Ascending aorta (tissue), 2 donors: ENCODE results near the gene RETNLB. TPM values are rescaled to one million over a fixed set of nuclear protein-coding genes. Genes with fewer than 3 reads are reported as not detected.

Experiments
- DNase-seq, 2 donors: peaks; one replicate each; pipeline ENCODE4 v3.0.0-alpha.2; 2019; ENCODE audit warnings: low spot score in 2 of 2
- H3K27ac ChIP-seq, 2 donors: fragments of 200-600 bp; sonication (generic); one replicate each; pipeline ENCODE4 v1.5.1; 2016 to 2017; ENCODE audit warnings: mild to moderate bottlenecking in 1 of 2
- H3K27me3 ChIP-seq: fragments of 200-600 bp; sonication (generic); one replicate; pipeline ENCODE4 v1.5.1; 2017
- H3K36me3 ChIP-seq, 2 donors: fragments of 200-600 bp; sonication (generic); one replicate each; pipeline ENCODE4 v1.5.1; 2016
- H3K4me1 ChIP-seq, 2 donors: fragments of 200-600 bp; sonication (generic); one replicate each; pipeline ENCODE4 v1.5.1; 2016 to 2017; ENCODE audit warnings: mild to moderate bottlenecking in 1 of 2
- H3K4me3 ChIP-seq, 2 donors: fragments of 200-600 bp; sonication (generic); one replicate each; pipeline ENCODE4 v1.5.1; 2016 to 2017; ENCODE audit warnings: mild to moderate bottlenecking in 1 of 2
- H3K9me3 ChIP-seq, 2 donors: fragments of 200-600 bp; sonication (generic); one replicate each; pipeline ENCODE4 v1.5.1; 2016
- intact Hi-C: fragments of 100-400 bp; cut with DNase I; formaldehyde crosslinking; loops from one replicate; pipeline ENCODE4 v1.15.1; 2023
- total RNA-seq: library from RNA; depleted of rRNA; stranded (reverse); fragments of >200 nt; gene quantifications from one replicate; pipeline ENCODE4 v1.1.0, GENCODE V29; 2016
- TF ChIP-seq, protein P1 (sequence below), 3 experiments: fragments of 200-600 bp in 2 of 3; fragments of 450-650 bp in 1 of 3; sonication (generic) in 2 of 3; IDR thresholded peaks; one replicate each; pipeline ENCODE4 v1.5.1; 2016 to 2019; ENCODE audit warnings: antibody characterized with exemption in 3 of 3, mild to moderate bottlenecking in 1 of 3, moderate library complexity in 1 of 3

Gene RETNLB
- not detected for total RNA-seq

DNA sequence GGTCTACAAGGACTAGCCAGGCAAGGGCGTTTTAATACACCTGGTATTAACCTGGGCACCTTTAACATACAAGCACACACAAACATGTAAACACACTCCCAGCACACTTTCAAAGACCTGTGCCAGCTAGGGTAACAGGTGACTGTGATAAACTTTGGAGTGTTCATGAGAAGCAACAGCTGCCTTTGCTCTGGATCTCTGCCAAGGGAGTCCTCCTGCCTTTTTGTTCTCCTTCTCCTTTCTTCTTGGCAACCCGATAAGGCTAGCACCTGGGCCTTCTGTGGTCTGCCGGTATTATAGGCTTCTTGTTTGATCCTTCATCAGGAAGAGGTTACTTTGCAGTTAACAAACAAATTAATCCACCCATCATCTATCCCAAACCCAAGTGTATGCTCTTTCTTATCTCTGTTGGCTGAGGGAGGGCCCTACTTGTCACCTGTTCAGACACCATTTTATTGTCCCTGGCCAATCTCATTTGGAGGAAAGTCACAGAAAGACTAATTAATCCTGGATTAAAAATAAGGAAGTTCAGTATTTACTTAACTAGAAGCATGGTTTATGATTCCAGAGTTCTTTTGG is at the start of gene RETNLB:
Gene RETNLB (minus strand): TSS at position 7 of the 579 bp plus-strand sequence. CDS start 225 bp downstream, outside the sequence.
- TF ChIP-seq, protein P1, sequence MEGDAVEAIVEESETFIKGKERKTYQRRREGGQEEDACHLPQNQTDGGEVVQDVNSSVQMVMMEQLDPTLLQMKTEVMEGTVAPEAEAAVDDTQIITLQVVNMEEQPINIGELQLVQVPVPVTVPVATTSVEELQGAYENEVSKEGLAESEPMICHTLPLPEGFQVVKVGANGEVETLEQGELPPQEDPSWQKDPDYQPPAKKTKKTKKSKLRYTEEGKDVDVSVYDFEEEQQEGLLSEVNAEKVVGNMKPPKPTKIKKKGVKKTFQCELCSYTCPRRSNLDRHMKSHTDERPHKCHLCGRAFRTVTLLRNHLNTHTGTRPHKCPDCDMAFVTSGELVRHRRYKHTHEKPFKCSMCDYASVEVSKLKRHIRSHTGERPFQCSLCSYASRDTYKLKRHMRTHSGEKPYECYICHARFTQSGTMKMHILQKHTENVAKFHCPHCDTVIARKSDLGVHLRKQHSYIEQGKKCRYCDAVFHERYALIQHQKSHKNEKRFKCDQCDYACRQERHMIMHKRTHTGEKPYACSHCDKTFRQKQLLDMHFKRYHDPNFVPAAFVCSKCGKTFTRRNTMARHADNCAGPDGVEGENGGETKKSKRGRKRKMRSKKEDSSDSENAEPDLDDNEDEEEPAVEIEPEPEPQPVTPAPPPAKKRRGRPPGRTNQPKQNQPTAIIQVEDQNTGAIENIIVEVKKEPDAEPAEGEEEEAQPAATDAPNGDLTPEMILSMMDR (IDR thresholded peaks at IDR 0.05): no peak
- Histone ChIP-seq H3K27ac (no peak within 1 kb of the TSS), H3K9me3 (no peaks in the 10 kb centered on the region), H3K36me3 (no peaks in the 10 kb centered on the region), H3K4me3 (no peak within 1 kb of the TSS), H3K27me3 (no peaks in the 10 kb centered on the region), H3K4me1 (no peaks in the 10 kb centered on the region)
- no peak for DNase-seq
- intact Hi-C loops: no loop called here

DNA sequence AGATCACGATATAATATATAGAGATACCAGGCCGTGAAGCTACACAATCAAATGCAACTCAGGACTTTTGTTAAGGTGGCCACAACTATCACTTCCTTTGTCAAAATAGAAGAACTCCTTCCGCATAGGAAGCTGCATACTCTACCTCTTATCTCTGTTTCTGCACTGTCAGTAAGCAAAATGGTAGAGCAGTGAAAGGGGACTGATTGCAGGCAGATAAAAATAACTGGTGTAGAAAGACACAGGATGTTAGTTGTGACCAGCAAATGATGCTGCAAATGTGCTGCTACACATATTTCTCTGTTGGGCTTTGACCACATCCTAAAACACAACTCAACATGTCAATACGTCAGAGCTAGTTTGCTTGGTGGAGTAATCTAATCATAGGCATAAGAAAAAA is 49.1 kb upstream of the RETNLB start:
- no peaks in the 10 kb centered on the region for H3K36me3 ChIP-seq
- TF ChIP-seq, protein P1 (IDR thresholded peaks at IDR 0.05): no peak
- intact Hi-C loops: no loop called here
- DNase-seq: no peak
- no peak overlapping the region for H3K27ac ChIP-seq
- no peaks in the 10 kb centered on the region for H3K9me3 ChIP-seq
- no peak overlapping the region for H3K4me3 ChIP-seq
- H3K27me3 ChIP-seq: no peaks in the 10 kb centered on the region
- no peaks in the 10 kb centered on the region for H3K4me1 ChIP-seq

DNA sequence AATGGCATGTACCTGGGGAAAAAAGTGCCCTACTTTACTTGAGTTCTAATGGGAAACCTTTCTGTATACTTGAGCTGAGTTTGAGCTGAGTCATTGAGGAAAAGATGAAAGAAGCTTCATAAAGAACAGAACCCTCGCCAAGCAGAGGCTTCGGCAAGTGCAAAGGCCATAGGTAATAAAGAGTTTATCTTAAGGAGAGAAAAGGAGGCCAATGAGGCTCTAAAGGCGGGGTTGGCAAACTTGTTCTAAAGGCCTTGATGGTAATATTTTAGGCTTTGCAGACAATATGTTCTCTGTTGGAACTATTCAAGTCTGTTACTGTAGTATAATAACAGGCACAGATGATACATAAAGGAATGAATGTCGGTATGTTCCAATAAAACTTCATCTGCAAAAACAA is 47.8 kb upstream of the RETNLB start:
- H3K4me1 ChIP-seq: no peaks in the 10 kb centered on the region
- no peak for DNase-seq
- TF ChIP-seq, protein P1 (IDR thresholded peaks at IDR 0.05): no peak
- no peak overlapping the region for H3K4me3 ChIP-seq
- H3K9me3 ChIP-seq: no peaks in the 10 kb centered on the region
- H3K27me3 ChIP-seq: no peaks in the 10 kb centered on the region
- H3K36me3 ChIP-seq: no peaks in the 10 kb centered on the region
- no peak overlapping the region for H3K27ac ChIP-seq
- intact Hi-C loops: no loop called here

DNA sequence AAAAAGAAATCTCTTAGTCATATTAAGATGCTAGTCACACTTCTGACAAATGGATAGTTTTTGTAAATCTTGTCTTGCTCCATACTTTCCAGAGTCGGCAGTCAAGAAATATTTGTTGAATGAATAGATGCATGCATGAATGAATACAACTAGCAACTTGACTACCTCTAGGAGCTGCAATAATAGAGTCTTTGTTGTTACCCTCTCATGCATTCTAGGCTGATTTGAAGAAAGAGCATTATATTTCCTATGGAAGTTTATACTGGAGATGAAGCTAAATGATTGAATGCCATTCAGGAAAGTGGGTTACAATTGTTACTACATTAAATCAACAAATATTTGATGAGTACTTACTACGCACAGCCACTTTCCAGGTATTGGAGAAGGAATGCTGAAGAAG is 47.2 kb upstream of the RETNLB start:
- no peaks in the 10 kb centered on the region for H3K36me3 ChIP-seq
- H3K4me1 ChIP-seq: no peaks in the 10 kb centered on the region
- intact Hi-C loops: no loop called here
- TF ChIP-seq, protein P1 (IDR thresholded peaks at IDR 0.05): no peak
- no peaks in the 10 kb centered on the region for H3K9me3 ChIP-seq
- no peaks in the 10 kb centered on the region for H3K27me3 ChIP-seq
- no peak overlapping the region for H3K27ac ChIP-seq
- no peak for DNase-seq
- no peak overlapping the region for H3K4me3 ChIP-seq

DNA sequence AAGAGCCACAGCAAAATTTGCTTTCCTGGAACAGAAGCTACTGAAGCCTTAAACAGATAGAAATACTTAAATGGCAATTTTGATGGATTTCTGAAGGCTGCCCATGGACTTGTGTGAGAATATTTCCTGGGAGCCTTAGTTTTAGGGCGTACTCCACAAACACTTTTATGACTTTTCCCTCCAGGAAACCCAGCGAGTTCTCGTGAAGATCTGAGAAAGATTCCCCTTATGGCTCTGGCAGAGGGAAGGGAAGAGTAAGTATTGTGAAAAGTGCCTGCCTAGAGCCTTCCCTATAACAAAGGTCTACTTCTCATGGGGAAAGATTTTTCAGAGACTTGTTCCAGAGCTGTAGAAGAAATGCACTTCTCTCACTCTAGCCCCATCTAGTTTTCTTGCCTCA is 34.3 kb upstream of the RETNLB start:
- no peak overlapping the region for H3K27ac ChIP-seq
- H3K4me3 ChIP-seq: no peak overlapping the region
- TF ChIP-seq, protein P1 (IDR thresholded peaks at IDR 0.05): no peak
- no peak for DNase-seq
- no peaks in the 10 kb centered on the region for H3K36me3 ChIP-seq
- intact Hi-C loops: no loop called here
- no peaks in the 10 kb centered on the region for H3K4me1 ChIP-seq
- no peaks in the 10 kb centered on the region for H3K9me3 ChIP-seq
- no peaks in the 10 kb centered on the region for H3K27me3 ChIP-seq

GRCh38 chr3:108780235-108780634 is 23.0 kb upstream of the RETNLB start:
- intact Hi-C loops: no loop called here
- H3K4me1 ChIP-seq: no peaks in the 10 kb centered on the region
- no peak overlapping the region for H3K4me3 ChIP-seq
- no peaks in the 10 kb centered on the region for H3K27me3 ChIP-seq
- DNase-seq: no peak
- TF ChIP-seq, protein P1 (IDR thresholded peaks at IDR 0.05): no peak
- no peaks in the 10 kb centered on the region for H3K9me3 ChIP-seq
- H3K36me3 ChIP-seq: no peaks in the 10 kb centered on the region
- H3K27ac ChIP-seq: no peak overlapping the region
